K562 (cell line): ENCODE results near the gene INSIG1. TPM values are rescaled to one million over a fixed set of nuclear protein-coding genes. Genes with fewer than 3 reads are reported as not detected.

Source experiments
- ARID3B ChIP-seq: fragments of 250-450 bp; sonication (Bioruptor Pico); IDR thresholded peaks from 2 replicates; pipeline ENCODE4 v1.4.0; 2020; ENCODE audit warnings: borderline replicate concordance
- CCNT2 ChIP-seq: IDR thresholded peaks from 2 replicates; pipeline ENCODE4 v1.6.1; 2011; ENCODE audit warnings: borderline replicate concordance, low read depth, mild to moderate bottlenecking, moderate library complexity, mixed read lengths, low read length; ENCODE audit not compliant: insufficient read length; ENCODE audit errors: extremely low read depth
- E2F1 ChIP-seq: sonication (generic); formaldehyde crosslinking; IDR thresholded peaks from 2 replicates; pipeline ENCODE4 v1.8.1; 2023; ENCODE audit warnings: mild to moderate bottlenecking, missing genetic modification reagents, moderate library complexity
- FOXJ2 ChIP-seq: fragments of 200-800 bp; sonication (Bioruptor generic); IDR thresholded peaks from 2 replicates; pipeline ENCODE4 v1.6.1; 2016; ENCODE audit warnings: missing genetic modification characterization, missing compliant biosample characterization
- GABPB1 ChIP-seq: sonication (generic); formaldehyde crosslinking; IDR thresholded peaks from 2 replicates; pipeline ENCODE4 v1.8.0; 2022; ENCODE audit warnings: mild to moderate bottlenecking, missing genetic modification reagents
- HDAC6 ChIP-seq: IDR thresholded peaks from 2 replicates; pipeline ENCODE4 v1.6.1; 2012; ENCODE audit warnings: low read depth, mild to moderate bottlenecking, control low read depth, inconsistent platforms, low read length, moderate library complexity
- KLF10 ChIP-seq: fragments of 250-450 bp; sonication (Bioruptor Pico); IDR thresholded peaks from 2 replicates; pipeline ENCODE4 v1.6.1; 2021; ENCODE audit warnings: matching md5 sums
- NCOA2 ChIP-seq, 2 experiments: fragments of 450-650 bp; IDR thresholded peaks; 2 replicates each; pipeline ENCODE4 v1.6.1; 2018; ENCODE audit warnings: mild to moderate bottlenecking in 2 of 2, moderate library complexity in 1 of 2; ENCODE audit not compliant: partially characterized antibody in 2 of 2
- SRSF3 ChIP-seq: fragments of 200-400 bp; formaldehyde crosslinking; IDR thresholded peaks from 2 replicates; pipeline ENCODE4 v1.6.1; 2016; ENCODE audit warnings: mild to moderate bottlenecking, low read length, moderate library complexity; ENCODE audit not compliant: insufficient read depth
- ZBTB1 ChIP-seq: sonication (generic); formaldehyde crosslinking; IDR thresholded peaks from 2 replicates; pipeline ENCODE4 v1.8.1; 2023; ENCODE audit warnings: missing genetic modification reagents, low read depth, mild to moderate bottlenecking, borderline replicate concordance
- ZBTB40 ChIP-seq, 2 experiments: fragments of 450-650 bp in 1 of 2; sonication (generic) in 1 of 2; formaldehyde crosslinking in 1 of 2; IDR thresholded peaks; 2 replicates each; pipeline versions ENCODE4 v1.7.1 to v1.9.0; 2016 to 2022; ENCODE audit warnings: inconsistent platforms in 1 of 2, mild to moderate bottlenecking in 1 of 2, missing genetic modification reagents in 1 of 2
- ZNF347 ChIP-seq: fragments of 450-650 bp; formaldehyde crosslinking; IDR thresholded peaks from 2 replicates; pipeline ENCODE4 v1.4.0; 2020; ENCODE audit warnings: low read depth, mild to moderate bottlenecking, moderate library complexity
- ZNF77 ChIP-seq: fragments of 250-450 bp; sonication (Bioruptor Pico); IDR thresholded peaks from 2 replicates; pipeline ENCODE4 v1.5.0; 2020
- polyA plus RNA-seq, 8 experiments: library from polyadenylated mRNA; depleted of rRNA in 4 of 8; stranded (reverse) in 5 of 8; unstranded in 3 of 8; fragments of >200 nt; fragmentation: Nextera tagmentation in 2 of 8; fragmentation: Illumina TruSeq in 1 of 8; extraction: Ambion mirVana in 2 of 8; extraction: Trizol in 1 of 8; gene quantifications; 2 replicates each; pipeline versions ENCODE4 v1.2.1 to v1.2.3, GENCODE V29; 2011 to 2014; ENCODE audit warnings: inconsistent platforms in 1 of 8, missing spikeins in 1 of 8
- total RNA-seq, 7 experiments: library from RNA; depleted of rRNA in 6 of 7; stranded (reverse); fragments of >200 nt in 6 of 7; fragmentation: Illumina TruSeq in 2 of 7; extraction: Trizol in 2 of 7; gene quantifications; 2 replicates each; pipeline versions ENCODE4 v1.2.1 to v1.2.3, GENCODE V29; 2011 to 2021; ENCODE audit warnings: low replicate concordance in 1 of 7

The INSIG1 gene
- total and polyA plus RNA-seq, 9 of the 15 experiments (the other 6 are each of a cell fraction or from before 2014, with no cell fraction given) = 57.1 to 787 (median 238) TPM

- no peak for TF ChIP-seq ZBTB40 (IDR thresholded peaks at IDR 0.05)
- no peak for TF ChIP-seq ZBTB40 (CRISPR knock-in tag; IDR thresholded peaks at IDR 0.05)
- TF ChIP-seq NCOA2 (IDR thresholded peaks at IDR 0.05; ENCODE audit: partially characterized antibody in 2 of 2) = no peak
- TF ChIP-seq GABPB1 (CRISPR knock-in tag) = no peak
- TF ChIP-seq FOXJ2 (tag) = no peak
- TF ChIP-seq ZNF77 (CRISPR knock-in tag) = no peak
- TF ChIP-seq E2F1 (CRISPR knock-in tag) = peak; percentile 86
- no peak for TF ChIP-seq HDAC6
- no peak for TF ChIP-seq ARID3B (CRISPR knock-in tag)
- no peak for TF ChIP-seq KLF10 (CRISPR knock-in tag)
- no peak for TF ChIP-seq ZNF347 (CRISPR knock-in tag)
- peak; percentile 91; the same call in 1 of the 2 replicates for TF ChIP-seq ZBTB1 (CRISPR knock-in tag)
- no peak for TF ChIP-seq SRSF3
- TF ChIP-seq CCNT2 = peak; percentile 98
Measured at GRCh38 chr7:155297517-155298287, at the start of gene INSIG1 (continued).
